Hindlimb muscle (tissue), 1 donor: Measurements from ENCODE around the gene CMTM1. TPM values are rescaled to one million over a fixed set of nuclear protein-coding genes. Genes with fewer than 3 reads are reported as not detected.

Experiments
- DNase-seq: peaks from one replicate; pipeline ENCODE4 v3.0.0-alpha.2; 2013
- polyA plus RNA-seq: library from polyadenylated mRNA; unstranded; fragments of 120-200 nt; gene quantifications from one replicate; pipeline ENCODE4 v1.2.1, GENCODE V29; 2013; ENCODE audit not compliant: insufficient read length

The CMTM1 gene
- 5.5 TPM for polyA plus RNA-seq

GRCh38 chr16:66566051-66566901 lies at the start of gene CMTM1:
Gene CMTM1, plus strand, starts transcription at chr16:66566439. Its CDS starts 75 bp downstream, at chr16:66566514.
- DNase-seq: no peak

GRCh38 chr16:66516509-66516807 lies 49.8 kb upstream of the CMTM1 start:
- no peak for DNase-seq

- DNase-seq: peak; percentile 91
These were observed 49.2 kb upstream of the CMTM1 start for GRCh38 chr16:66516808-66517585.

- no peak for DNase-seq
These were observed 48.5 kb upstream of the CMTM1 start for GRCh38 chr16:66517586-66518263.

GRCh38 chr16:66519482-66520373 lies 46.5 kb upstream of the CMTM1 start:
- no peak for DNase-seq

GRCh38 chr16:66520406-66521170 lies 45.7 kb upstream of the CMTM1 start:
- DNase-seq: no peak

GRCh38 chr16:66521252-66521713 lies 45.0 kb upstream of the CMTM1 start:
- no peak for DNase-seq

GRCh38 chr16:66521951-66522771 lies 44.1 kb upstream of the CMTM1 start:
- DNase-seq: no peak

GRCh38 chr16:66522816-66523590 lies 43.2 kb upstream of the CMTM1 start:
- DNase-seq: no peak

- DNase-seq: no peak
These were observed 42.3 kb upstream of the CMTM1 start for GRCh38 chr16:66523861-66524354.

GRCh38 chr16:66524601-66525164 lies 41.6 kb upstream of the CMTM1 start:
- no peak for DNase-seq

GRCh38 chr16:66525396-66526180 lies 40.7 kb upstream of the CMTM1 start:
- DNase-seq: no peak

- DNase-seq: no peak
These were observed 37.9 kb upstream of the CMTM1 start for GRCh38 chr16:66528294-66528693.

GRCh38 chr16:66529475-66529874 lies 36.8 kb upstream of the CMTM1 start:
- DNase-seq: no peak

GRCh38 chr16:66534376-66534799 lies 31.9 kb upstream of the CMTM1 start:
- DNase-seq: no peak

- no peak for DNase-seq
These were observed 29.7 kb upstream of the CMTM1 start for GRCh38 chr16:66536525-66536924.

- no peak for DNase-seq
These were observed 29.0 kb upstream of the CMTM1 start for GRCh38 chr16:66537236-66537635.

GRCh38 chr16:66538910-66539309 lies 27.3 kb upstream of the CMTM1 start:
- DNase-seq: no peak
